Measurements from ENCODE around the gene TANGO2. TPM values are rescaled to one million over a fixed set of nuclear protein-coding genes. Genes with fewer than 3 reads are reported as not detected.

Gene TANGO2
- total and polyA plus RNA-seq, 9 of the 15 experiments (the other 6 are each of a cell fraction or from before 2014, with no cell fraction given) = 15.5 to 94.9 (median 70.1) TPM

DNA sequence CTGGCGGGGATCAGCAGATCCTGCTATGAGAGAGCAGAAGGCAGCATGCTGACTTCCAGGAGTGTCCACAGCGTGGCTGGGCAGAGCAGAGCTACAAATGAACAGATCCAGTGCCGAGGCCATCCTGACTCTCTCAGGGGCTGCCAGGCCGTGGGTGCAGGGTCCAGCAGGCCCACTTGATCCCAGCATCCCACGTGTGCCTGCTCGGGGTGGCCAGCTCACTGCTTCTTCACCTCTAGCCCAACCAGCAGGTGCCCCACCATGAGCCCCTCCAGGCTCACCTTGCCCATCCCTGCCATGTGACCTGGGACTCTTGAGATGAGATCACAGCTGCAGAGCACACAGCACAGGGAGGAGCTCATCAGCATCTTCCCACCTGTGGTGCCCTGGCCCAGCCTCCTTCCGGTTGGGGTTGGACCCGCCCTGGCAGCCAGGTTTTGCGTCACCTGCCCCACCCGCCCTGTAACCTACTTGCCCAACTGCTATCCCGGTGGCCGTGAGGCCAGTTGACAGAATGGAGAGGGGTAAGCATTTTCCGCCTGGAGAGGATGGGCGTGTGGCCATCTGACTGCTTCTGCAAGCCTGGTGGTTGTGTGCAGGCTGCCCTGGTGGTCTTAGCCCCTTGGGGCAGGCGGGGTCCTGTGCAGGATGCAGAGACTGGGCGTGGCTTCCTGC is 11.0 kb downstream of the TANGO2 start (continued):
- TF ChIP-seq, protein P1, sequence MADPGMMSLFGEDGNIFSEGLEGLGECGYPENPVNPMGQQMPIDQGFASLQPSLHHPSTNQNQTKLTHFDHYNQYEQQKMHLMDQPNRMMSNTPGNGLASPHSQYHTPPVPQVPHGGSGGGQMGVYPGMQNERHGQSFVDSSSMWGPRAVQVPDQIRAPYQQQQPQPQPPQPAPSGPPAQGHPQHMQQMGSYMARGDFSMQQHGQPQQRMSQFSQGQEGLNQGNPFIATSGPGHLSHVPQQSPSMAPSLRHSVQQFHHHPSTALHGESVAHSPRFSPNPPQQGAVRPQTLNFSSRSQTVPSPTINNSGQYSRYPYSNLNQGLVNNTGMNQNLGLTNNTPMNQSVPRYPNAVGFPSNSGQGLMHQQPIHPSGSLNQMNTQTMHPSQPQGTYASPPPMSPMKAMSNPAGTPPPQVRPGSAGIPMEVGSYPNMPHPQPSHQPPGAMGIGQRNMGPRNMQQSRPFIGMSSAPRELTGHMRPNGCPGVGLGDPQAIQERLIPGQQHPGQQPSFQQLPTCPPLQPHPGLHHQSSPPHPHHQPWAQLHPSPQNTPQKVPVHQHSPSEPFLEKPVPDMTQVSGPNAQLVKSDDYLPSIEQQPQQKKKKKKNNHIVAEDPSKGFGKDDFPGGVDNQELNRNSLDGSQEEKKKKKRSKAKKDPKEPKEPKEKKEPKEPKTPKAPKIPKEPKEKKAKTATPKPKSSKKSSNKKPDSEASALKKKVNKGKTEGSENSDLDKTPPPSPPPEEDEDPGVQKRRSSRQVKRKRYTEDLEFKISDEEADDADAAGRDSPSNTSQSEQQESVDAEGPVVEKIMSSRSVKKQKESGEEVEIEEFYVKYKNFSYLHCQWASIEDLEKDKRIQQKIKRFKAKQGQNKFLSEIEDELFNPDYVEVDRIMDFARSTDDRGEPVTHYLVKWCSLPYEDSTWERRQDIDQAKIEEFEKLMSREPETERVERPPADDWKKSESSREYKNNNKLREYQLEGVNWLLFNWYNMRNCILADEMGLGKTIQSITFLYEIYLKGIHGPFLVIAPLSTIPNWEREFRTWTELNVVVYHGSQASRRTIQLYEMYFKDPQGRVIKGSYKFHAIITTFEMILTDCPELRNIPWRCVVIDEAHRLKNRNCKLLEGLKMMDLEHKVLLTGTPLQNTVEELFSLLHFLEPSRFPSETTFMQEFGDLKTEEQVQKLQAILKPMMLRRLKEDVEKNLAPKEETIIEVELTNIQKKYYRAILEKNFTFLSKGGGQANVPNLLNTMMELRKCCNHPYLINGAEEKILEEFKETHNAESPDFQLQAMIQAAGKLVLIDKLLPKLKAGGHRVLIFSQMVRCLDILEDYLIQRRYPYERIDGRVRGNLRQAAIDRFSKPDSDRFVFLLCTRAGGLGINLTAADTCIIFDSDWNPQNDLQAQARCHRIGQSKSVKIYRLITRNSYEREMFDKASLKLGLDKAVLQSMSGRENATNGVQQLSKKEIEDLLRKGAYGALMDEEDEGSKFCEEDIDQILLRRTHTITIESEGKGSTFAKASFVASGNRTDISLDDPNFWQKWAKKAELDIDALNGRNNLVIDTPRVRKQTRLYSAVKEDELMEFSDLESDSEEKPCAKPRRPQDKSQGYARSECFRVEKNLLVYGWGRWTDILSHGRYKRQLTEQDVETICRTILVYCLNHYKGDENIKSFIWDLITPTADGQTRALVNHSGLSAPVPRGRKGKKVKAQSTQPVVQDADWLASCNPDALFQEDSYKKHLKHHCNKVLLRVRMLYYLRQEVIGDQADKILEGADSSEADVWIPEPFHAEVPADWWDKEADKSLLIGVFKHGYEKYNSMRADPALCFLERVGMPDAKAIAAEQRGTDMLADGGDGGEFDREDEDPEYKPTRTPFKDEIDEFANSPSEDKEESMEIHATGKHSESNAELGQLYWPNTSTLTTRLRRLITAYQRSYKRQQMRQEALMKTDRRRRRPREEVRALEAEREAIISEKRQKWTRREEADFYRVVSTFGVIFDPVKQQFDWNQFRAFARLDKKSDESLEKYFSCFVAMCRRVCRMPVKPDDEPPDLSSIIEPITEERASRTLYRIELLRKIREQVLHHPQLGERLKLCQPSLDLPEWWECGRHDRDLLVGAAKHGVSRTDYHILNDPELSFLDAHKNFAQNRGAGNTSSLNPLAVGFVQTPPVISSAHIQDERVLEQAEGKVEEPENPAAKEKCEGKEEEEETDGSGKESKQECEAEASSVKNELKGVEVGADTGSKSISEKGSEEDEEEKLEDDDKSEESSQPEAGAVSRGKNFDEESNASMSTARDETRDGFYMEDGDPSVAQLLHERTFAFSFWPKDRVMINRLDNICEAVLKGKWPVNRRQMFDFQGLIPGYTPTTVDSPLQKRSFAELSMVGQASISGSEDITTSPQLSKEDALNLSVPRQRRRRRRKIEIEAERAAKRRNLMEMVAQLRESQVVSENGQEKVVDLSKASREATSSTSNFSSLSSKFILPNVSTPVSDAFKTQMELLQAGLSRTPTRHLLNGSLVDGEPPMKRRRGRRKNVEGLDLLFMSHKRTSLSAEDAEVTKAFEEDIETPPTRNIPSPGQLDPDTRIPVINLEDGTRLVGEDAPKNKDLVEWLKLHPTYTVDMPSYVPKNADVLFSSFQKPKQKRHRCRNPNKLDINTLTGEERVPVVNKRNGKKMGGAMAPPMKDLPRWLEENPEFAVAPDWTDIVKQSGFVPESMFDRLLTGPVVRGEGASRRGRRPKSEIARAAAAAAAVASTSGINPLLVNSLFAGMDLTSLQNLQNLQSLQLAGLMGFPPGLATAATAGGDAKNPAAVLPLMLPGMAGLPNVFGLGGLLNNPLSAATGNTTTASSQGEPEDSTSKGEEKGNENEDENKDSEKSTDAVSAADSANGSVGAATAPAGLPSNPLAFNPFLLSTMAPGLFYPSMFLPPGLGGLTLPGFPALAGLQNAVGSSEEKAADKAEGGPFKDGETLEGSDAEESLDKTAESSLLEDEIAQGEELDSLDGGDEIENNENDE (IDR thresholded peaks at IDR 0.05; ENCODE audit: low read depth, low read length) = peak; percentile 28
- TF ChIP-seq SPI1 (IDR thresholded peaks at IDR 0.05; ENCODE audit: borderline replicate concordance, low read depth, low read length) = 0 out of 2 replicates have a peak, but pooled peaks have one; percentile 0
- TF ChIP-seq HDAC3 (IDR thresholded peaks at IDR 0.05; ENCODE audit: borderline replicate concordance, partially characterized antibody) = no peak
- 0 out of 2 replicates have a peak, but pooled peaks have one; percentile 49 for TF ChIP-seq NR4A1 (CRISPR knock-in tag; IDR thresholded peaks at IDR 0.05)
- no peak for TF ChIP-seq NR4A1 (tag; IDR thresholded peaks at IDR 0.05)
- TF ChIP-seq, protein P2, sequence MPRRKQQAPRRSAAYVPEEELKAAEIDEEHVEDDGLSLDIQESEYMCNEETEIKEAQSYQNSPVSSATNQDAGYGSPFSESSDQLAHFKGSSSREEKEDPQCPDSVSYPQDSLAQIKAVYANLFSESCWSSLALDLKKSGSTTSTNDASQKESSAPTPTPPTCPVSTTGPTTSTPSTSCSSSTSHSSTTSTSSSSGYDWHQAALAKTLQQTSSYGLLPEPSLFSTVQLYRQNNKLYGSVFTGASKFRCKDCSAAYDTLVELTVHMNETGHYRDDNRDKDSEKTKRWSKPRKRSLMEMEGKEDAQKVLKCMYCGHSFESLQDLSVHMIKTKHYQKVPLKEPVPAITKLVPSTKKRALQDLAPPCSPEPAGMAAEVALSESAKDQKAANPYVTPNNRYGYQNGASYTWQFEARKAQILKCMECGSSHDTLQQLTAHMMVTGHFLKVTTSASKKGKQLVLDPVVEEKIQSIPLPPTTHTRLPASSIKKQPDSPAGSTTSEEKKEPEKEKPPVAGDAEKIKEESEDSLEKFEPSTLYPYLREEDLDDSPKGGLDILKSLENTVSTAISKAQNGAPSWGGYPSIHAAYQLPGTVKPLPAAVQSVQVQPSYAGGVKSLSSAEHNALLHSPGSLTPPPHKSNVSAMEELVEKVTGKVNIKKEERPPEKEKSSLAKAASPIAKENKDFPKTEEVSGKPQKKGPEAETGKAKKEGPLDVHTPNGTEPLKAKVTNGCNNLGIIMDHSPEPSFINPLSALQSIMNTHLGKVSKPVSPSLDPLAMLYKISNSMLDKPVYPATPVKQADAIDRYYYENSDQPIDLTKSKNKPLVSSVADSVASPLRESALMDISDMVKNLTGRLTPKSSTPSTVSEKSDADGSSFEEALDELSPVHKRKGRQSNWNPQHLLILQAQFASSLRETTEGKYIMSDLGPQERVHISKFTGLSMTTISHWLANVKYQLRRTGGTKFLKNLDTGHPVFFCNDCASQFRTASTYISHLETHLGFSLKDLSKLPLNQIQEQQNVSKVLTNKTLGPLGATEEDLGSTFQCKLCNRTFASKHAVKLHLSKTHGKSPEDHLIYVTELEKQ (CRISPR knock-in tag; IDR thresholded peaks at IDR 0.05) = no peak
- no peak for TF ChIP-seq CHD1 (IDR thresholded peaks at IDR 0.05; ENCODE audit: low read length)
- TF ChIP-seq XRCC3 (IDR thresholded peaks at IDR 0.05) = no peak
- TF ChIP-seq ZNF324 (CRISPR knock-in tag; IDR thresholded peaks at IDR 0.05) = no peak
- TF ChIP-seq TSC22D4 (tag; IDR thresholded peaks at IDR 0.05) = no peak
- TF ChIP-seq, protein P3, sequence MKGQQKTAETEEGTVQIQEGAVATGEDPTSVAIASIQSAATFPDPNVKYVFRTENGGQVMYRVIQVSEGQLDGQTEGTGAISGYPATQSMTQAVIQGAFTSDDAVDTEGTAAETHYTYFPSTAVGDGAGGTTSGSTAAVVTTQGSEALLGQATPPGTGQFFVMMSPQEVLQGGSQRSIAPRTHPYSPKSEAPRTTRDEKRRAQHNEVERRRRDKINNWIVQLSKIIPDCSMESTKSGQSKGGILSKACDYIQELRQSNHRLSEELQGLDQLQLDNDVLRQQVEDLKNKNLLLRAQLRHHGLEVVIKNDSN (CRISPR knock-in tag; IDR thresholded peaks at IDR 0.05) = no peak
- TF ChIP-seq ZNF408 (CRISPR knock-in tag; IDR thresholded peaks at IDR 0.05; ENCODE audit: low read depth) = 0 out of 2 replicates have a peak, but pooled peaks have one; percentile 17

Data from K562 (cell line).